ENCODE results near the gene TRAPPC12.
"Not testable (repeated sequence)": the region's sequence is repeated elsewhere in the genome, so short reads cannot be mapped to it uniquely, and the experiment has no call there.

Gene TRAPPC12

DNA sequence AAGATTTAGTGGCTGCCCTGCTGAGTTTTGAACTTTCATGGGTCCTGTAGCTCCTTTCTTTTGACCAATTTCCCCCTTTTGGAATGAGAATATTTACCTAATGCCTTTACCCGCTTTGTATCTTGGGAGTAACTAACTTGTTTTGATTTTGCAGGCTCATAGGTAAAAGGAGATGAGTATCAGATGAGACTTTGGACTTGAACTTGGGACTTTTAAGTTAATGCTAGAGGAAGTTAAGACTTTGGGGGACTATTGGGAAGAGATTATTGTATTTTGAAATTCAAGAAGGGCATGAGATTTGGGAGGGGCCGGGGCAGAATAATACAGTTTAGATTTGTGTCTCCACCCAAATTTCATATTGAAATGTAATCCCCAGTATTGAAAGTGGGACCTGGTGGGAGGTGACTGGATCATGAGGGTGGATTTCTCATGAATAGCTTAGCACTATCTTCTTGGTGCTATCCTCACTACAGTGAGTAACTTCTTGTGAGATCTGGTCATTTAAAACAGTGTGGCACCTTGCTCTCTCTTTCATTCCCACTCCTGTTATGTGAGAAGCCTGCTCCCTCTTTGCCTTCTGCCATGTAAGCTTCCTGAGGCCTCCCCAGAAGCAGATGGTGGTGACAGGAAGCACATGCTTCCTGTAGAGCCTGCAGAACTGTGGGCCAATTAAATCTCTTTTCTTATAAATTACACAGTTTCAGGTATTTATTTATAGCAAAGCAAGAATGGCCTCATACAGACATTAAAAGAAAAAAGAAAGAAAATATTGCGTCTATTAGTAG lies 133.7 kb downstream of the TRAPPC12 start:
- Histone ChIP-seq H4K20me1 (ENCODE audit: low read depth, low read length) (no peaks in the 10 kb centered on the region), H3K9me3 (ENCODE audit: insufficient read depth, low read length) (no peaks in the 10 kb centered on the region), H3K9me2 (replicated peaks; ENCODE audit: insufficient read depth, low read length) (no peaks in the 10 kb centered on the region), H3F3A (ENCODE audit: insufficient read depth) (no peaks in the 10 kb centered on the region), H3K4me2 (ENCODE audit: low read depth, low read length, poor library complexity, severe bottlenecking) (no peak overlapping the region), H2AFZ (ENCODE audit: low read depth, low read length, severe bottlenecking) (no peak overlapping the region), H3K27ac (ENCODE audit: low read depth, low read length) (no peak overlapping the region), H3K9ac (ENCODE audit: low read length) (no peak overlapping the region), H3K27me3 (ENCODE audit: low read length) (no peaks in the 10 kb centered on the region), H3K79me2 (ENCODE audit: insufficient read depth, low read length) (peaks cover 11% of the 10 kb centered on the region), H3K4me3 (ENCODE audit: insufficient read depth, low read length, poor library complexity, severe bottlenecking) (no peak overlapping the region), H3K36me3 (ENCODE audit: low read length) (peaks cover 5% of the 10 kb centered on the region; the same call in 1 of the 2 replicates)
- TF ChIP-seq, protein P1, sequence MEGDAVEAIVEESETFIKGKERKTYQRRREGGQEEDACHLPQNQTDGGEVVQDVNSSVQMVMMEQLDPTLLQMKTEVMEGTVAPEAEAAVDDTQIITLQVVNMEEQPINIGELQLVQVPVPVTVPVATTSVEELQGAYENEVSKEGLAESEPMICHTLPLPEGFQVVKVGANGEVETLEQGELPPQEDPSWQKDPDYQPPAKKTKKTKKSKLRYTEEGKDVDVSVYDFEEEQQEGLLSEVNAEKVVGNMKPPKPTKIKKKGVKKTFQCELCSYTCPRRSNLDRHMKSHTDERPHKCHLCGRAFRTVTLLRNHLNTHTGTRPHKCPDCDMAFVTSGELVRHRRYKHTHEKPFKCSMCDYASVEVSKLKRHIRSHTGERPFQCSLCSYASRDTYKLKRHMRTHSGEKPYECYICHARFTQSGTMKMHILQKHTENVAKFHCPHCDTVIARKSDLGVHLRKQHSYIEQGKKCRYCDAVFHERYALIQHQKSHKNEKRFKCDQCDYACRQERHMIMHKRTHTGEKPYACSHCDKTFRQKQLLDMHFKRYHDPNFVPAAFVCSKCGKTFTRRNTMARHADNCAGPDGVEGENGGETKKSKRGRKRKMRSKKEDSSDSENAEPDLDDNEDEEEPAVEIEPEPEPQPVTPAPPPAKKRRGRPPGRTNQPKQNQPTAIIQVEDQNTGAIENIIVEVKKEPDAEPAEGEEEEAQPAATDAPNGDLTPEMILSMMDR (IDR thresholded peaks at IDR 0.05; ENCODE audit: insufficient read depth, low read length, poor library complexity, severe bottlenecking) = no peak
- no peak for TF ChIP-seq EZH2phosphoT487 (conservative IDR thresholded peaks at IDR 0.05; ENCODE audit: low read length)

DNA sequence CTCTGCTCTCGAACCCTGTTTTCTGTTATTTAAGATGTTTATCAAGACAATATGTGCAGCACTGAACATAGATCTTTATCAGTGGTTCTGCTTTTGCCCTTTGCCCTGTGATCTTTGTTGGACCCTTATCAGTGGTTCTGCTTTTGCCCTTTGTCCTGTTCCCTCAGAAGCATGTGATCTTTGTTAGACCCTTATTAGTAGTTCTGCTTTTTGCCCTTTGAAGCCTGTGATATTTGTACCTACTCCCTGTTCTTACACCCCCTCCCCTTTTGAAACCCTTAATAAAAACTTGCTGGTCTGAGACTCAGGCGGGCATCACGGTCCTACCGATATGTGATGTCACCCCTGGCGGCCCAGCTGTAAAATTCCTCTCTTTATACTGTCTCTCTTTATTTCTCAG lies 135.9 kb downstream of the TRAPPC12 start:
- not testable (repeated sequence) for H2AFZ ChIP-seq (ENCODE audit: low read depth, low read length, severe bottlenecking); H3K27ac ChIP-seq (ENCODE audit: low read depth, low read length); H3F3A ChIP-seq (ENCODE audit: insufficient read depth); H3K4me3 ChIP-seq (ENCODE audit: insufficient read depth, low read length, poor library complexity, severe bottlenecking); H4K20me1 ChIP-seq (ENCODE audit: low read depth, low read length); H3K27me3 ChIP-seq (ENCODE audit: low read length); H3K9me2 ChIP-seq (replicated peaks; ENCODE audit: insufficient read depth, low read length); H3K4me2 ChIP-seq (ENCODE audit: low read depth, low read length, poor library complexity, severe bottlenecking); H3K36me3 ChIP-seq (ENCODE audit: low read length); H3K9me3 ChIP-seq (ENCODE audit: insufficient read depth, low read length); H3K9ac ChIP-seq (ENCODE audit: low read length)
- H3K79me2 ChIP-seq (ENCODE audit: insufficient read depth, low read length) = peaks cover 14% of the 10 kb centered on the region

DNA sequence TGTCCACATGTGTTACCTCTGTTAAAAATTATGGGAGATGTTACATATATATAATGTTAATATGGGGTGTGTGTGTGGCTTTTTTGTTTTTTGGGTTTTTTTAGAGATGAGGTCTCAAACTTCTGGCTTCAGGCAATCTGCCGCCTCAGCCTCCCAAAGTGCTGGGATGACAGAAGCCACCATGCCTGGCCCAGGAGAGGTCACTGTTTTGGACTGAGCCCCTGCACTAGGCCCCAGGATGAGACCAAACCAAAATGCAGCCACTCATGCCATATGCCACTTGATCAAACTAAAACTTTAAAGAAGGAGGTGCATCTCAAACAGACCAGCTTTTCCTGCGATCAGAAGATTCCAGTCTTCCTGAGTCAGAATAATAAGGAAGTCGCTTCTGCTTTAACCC lies 137.3 kb downstream of the TRAPPC12 start:
- Histone ChIP-seq H3K27me3 (ENCODE audit: low read length) (no peaks in the 10 kb centered on the region), H3K79me2 (ENCODE audit: insufficient read depth, low read length) (peaks cover 14% of the 10 kb centered on the region), H3K9me2 (replicated peaks; ENCODE audit: insufficient read depth, low read length) (no peaks in the 10 kb centered on the region), H4K20me1 (ENCODE audit: low read depth, low read length) (no peaks in the 10 kb centered on the region), H3K4me2 (ENCODE audit: low read depth, low read length, poor library complexity, severe bottlenecking) (no peak overlapping the region), H3K36me3 (ENCODE audit: low read length) (peaks cover 5% of the 10 kb centered on the region; the same call in 1 of the 2 replicates), H3F3A (ENCODE audit: insufficient read depth) (0 out of 2 replicates have a peak, but pooled peaks cover 5% of the 10 kb centered on the region), H3K27ac (ENCODE audit: low read depth, low read length) (no peak overlapping the region), H2AFZ (ENCODE audit: low read depth, low read length, severe bottlenecking) (no peak overlapping the region), H3K4me3 (ENCODE audit: insufficient read depth, low read length, poor library complexity, severe bottlenecking) (no peak overlapping the region), H3K9ac (ENCODE audit: low read length) (no peak overlapping the region), H3K9me3 (ENCODE audit: insufficient read depth, low read length) (no peaks in the 10 kb centered on the region)
- no peak for TF ChIP-seq EZH2phosphoT487 (conservative IDR thresholded peaks at IDR 0.05; ENCODE audit: low read length)
- TF ChIP-seq, protein P1 (IDR thresholded peaks at IDR 0.05; ENCODE audit: insufficient read depth, low read length, poor library complexity, severe bottlenecking) = no peak

- Histone ChIP-seq H3K9me2 (replicated peaks; ENCODE audit: insufficient read depth, low read length) (no peaks in the 10 kb centered on the region), H2AFZ (ENCODE audit: low read depth, low read length, severe bottlenecking) (peak overlapping the region; percentile 73), H3F3A (ENCODE audit: insufficient read depth) (0 out of 2 replicates have a peak, but pooled peaks cover 5% of the 10 kb centered on the region), H3K27me3 (ENCODE audit: low read length) (no peaks in the 10 kb centered on the region), H3K4me2 (ENCODE audit: low read depth, low read length, poor library complexity, severe bottlenecking) (peak overlapping the region; percentile 94), H3K4me3 (ENCODE audit: insufficient read depth, low read length, poor library complexity, severe bottlenecking) (peak overlapping the region; percentile 84), H4K20me1 (ENCODE audit: low read depth, low read length) (no peaks in the 10 kb centered on the region), H3K9me3 (ENCODE audit: insufficient read depth, low read length) (no peaks in the 10 kb centered on the region), H3K9ac (ENCODE audit: low read length) (peak overlapping the region; percentile 91), H3K79me2 (ENCODE audit: insufficient read depth, low read length) (peaks cover 14% of the 10 kb centered on the region), H3K36me3 (ENCODE audit: low read length) (peaks cover 5% of the 10 kb centered on the region; the same call in 1 of the 2 replicates), H3K27ac (ENCODE audit: low read depth, low read length) (peak overlapping the region; percentile 64)
- TF ChIP-seq, protein P1 (IDR thresholded peaks at IDR 0.05; ENCODE audit: insufficient read depth, low read length, poor library complexity, severe bottlenecking) = no peak
- no peak for TF ChIP-seq EZH2phosphoT487 (conservative IDR thresholded peaks at IDR 0.05; ENCODE audit: low read length)
These were observed 138.5 kb downstream of the TRAPPC12 start for GRCh38 chr2:3517948-3518495.

Measured in SU-DHL-6 (cell line).